ENCODE data around the gene AHRR. TPM values are rescaled to one million over a fixed set of nuclear protein-coding genes. Genes with fewer than 3 reads are reported as not detected.

The AHRR gene
- total and polyA plus RNA-seq, 2 experiments from 2014 or later: 1.8 to 2.4 TPM

GRCh38 chr5:448061-448765 lies 126.7 kb downstream of the AHRR start:
- no peak overlapping the region for H3K27ac ChIP-seq
- no peak overlapping the region for H3K4me3 ChIP-seq
- H3K4me1 ChIP-seq (ENCODE audit: insufficient read depth): no peaks in the 10 kb centered on the region
- 95% methylated on average over 21 of the region's 21 CpGs for WGBS (ENCODE audit: low lambda C conversion rate, missing lambda C conversion rate)
- H3K79me2 ChIP-seq: peaks cover 63% of the 10 kb centered on the region
- no peak overlapping the region for H3K4me2 ChIP-seq
- H2AFZ ChIP-seq: no peak overlapping the region
- no peaks in the 10 kb centered on the region for H3K27me3 ChIP-seq
- peaks cover 13% of the 10 kb centered on the region for H3K9me3 ChIP-seq (ENCODE audit: low read depth)
- peaks cover 3% of the 10 kb centered on the region for H3K36me3 ChIP-seq (replicated peaks; ENCODE audit: insufficient read depth, low read depth)
- peaks cover 5% of the 10 kb centered on the region for H4K20me1 ChIP-seq (ENCODE audit: insufficient read depth, poor library complexity, severe bottlenecking)
- no peak for TF ChIP-seq EZH2phosphoT487 (IDR thresholded peaks at IDR 0.05; ENCODE audit: low read depth, severe bottlenecking, unreplicated experiment)
- TF ChIP-seq CTCF (IDR thresholded peaks at IDR 0.05; ENCODE audit: poor library complexity): no peak
- no peak for TF ChIP-seq EZH2 (IDR thresholded peaks at IDR 0.05; ENCODE audit: borderline replicate concordance)
- H3K9me2 ChIP-seq (replicated peaks; ENCODE audit: insufficient read depth): no peaks in the 10 kb centered on the region
- DNase-seq (ENCODE audit: low spot score): no peak

- Histone ChIP-seq H3K27me3 (no peaks in the 10 kb centered on the region), H3K4me3 (no peak overlapping the region), H3K27ac (no peak overlapping the region), H3K36me3 (replicated peaks; ENCODE audit: insufficient read depth, low read depth) (peaks cover 3% of the 10 kb centered on the region), H2AFZ (no peak overlapping the region), H3K4me1 (ENCODE audit: insufficient read depth) (no peaks in the 10 kb centered on the region), H4K20me1 (ENCODE audit: insufficient read depth, poor library complexity, severe bottlenecking) (peaks cover 5% of the 10 kb centered on the region), H3K9me3 (ENCODE audit: low read depth) (peaks cover 13% of the 10 kb centered on the region), H3K4me2 (no peak overlapping the region), H3K79me2 (peaks cover 58% of the 10 kb centered on the region), H3K9me2 (replicated peaks; ENCODE audit: insufficient read depth) (no peaks in the 10 kb centered on the region)
- 97% methylated on average over 12 of the region's 12 CpGs for WGBS (ENCODE audit: low lambda C conversion rate, missing lambda C conversion rate)
- TF ChIP-seq EZH2phosphoT487 (IDR thresholded peaks at IDR 0.05; ENCODE audit: low read depth, severe bottlenecking, unreplicated experiment): no peak
- TF ChIP-seq EZH2 (IDR thresholded peaks at IDR 0.05; ENCODE audit: borderline replicate concordance): no peak
- TF ChIP-seq CTCF (IDR thresholded peaks at IDR 0.05; ENCODE audit: poor library complexity): no peak
- DNase-seq (ENCODE audit: low spot score): no peak
Measured at GRCh38 chr5:448766-449090, 127.2 kb downstream of the AHRR start.

GRCh38 chr5:449151-449550 lies 127.6 kb downstream of the AHRR start:
- Histone ChIP-seq H3K36me3 (replicated peaks; ENCODE audit: insufficient read depth, low read depth) (peaks cover 3% of the 10 kb centered on the region), H2AFZ (no peak overlapping the region)
- WGBS (ENCODE audit: low lambda C conversion rate, missing lambda C conversion rate): 94% methylated on average over 5 of the region's 5 CpGs

More at GRCh38 chr5:449151-449550, 127.6 kb downstream of the AHRR start:
- Histone ChIP-seq H3K4me3 (no peak overlapping the region), H3K79me2 (peaks cover 58% of the 10 kb centered on the region), H4K20me1 (ENCODE audit: insufficient read depth, poor library complexity, severe bottlenecking) (peaks cover 3% of the 10 kb centered on the region), H3K9me2 (replicated peaks; ENCODE audit: insufficient read depth) (no peaks in the 10 kb centered on the region), H3K9me3 (ENCODE audit: low read depth) (peaks cover 13% of the 10 kb centered on the region), H3K4me2 (no peak overlapping the region), H3K27me3 (no peaks in the 10 kb centered on the region), H3K27ac (no peak overlapping the region), H3K4me1 (ENCODE audit: insufficient read depth) (no peaks in the 10 kb centered on the region)
- TF ChIP-seq EZH2phosphoT487 (IDR thresholded peaks at IDR 0.05; ENCODE audit: low read depth, severe bottlenecking, unreplicated experiment): no peak
- TF ChIP-seq EZH2 (IDR thresholded peaks at IDR 0.05; ENCODE audit: borderline replicate concordance): no peak
- TF ChIP-seq CTCF (IDR thresholded peaks at IDR 0.05; ENCODE audit: poor library complexity): no peak
- DNase-seq (ENCODE audit: low spot score): no peak
